Activated T-cell treated with anti-CD3 and anti-CD28 coated beads for 48 hours (primary cell): ENCODE results near the gene LIN28A.

Experiments used
- DNase-seq: peaks from one replicate; pipeline ENCODE4 v3.0.0-alpha.2; 2020; ENCODE audit warnings: low read depth

LIN28A gene

GRCh38 chr1:26388791-26389445 lies 21.7 kb upstream of the LIN28A start:
- DNase-seq: no peak

- no peak for DNase-seq
Observed at GRCh38 chr1:26389604-26390247, 20.9 kb upstream of the LIN28A start.

- no peak for DNase-seq
Observed at GRCh38 chr1:26391450-26391849, 19.2 kb upstream of the LIN28A start.

GRCh38 chr1:26395754-26396153 lies 14.9 kb upstream of the LIN28A start:
- DNase-seq: no peak

- DNase-seq: no peak
Observed at GRCh38 chr1:26399034-26399433, 11.6 kb upstream of the LIN28A start.

GRCh38 chr1:26401891-26402290 lies 8.7 kb upstream of the LIN28A start:
- no peak for DNase-seq

- no peak for DNase-seq
Observed at GRCh38 chr1:26403656-26404055, 7.0 kb upstream of the LIN28A start.

- no peak for DNase-seq
Observed at GRCh38 chr1:26404641-26405040, 6.0 kb upstream of the LIN28A start.

- no peak for DNase-seq
Observed at GRCh38 chr1:26405281-26405915, 5.2 kb upstream of the LIN28A start.

- peak; percentile 66 for DNase-seq
Observed at GRCh38 chr1:26408604-26409003, 2.0 kb upstream of the LIN28A start.

- DNase-seq: no peak
Observed at GRCh38 chr1:26409191-26409807, 1.3 kb upstream of the LIN28A start.

GRCh38 chr1:26411624-26412074 lies 1.0 kb downstream of the LIN28A start:
- no peak for DNase-seq

- no peak for DNase-seq
Observed at GRCh38 chr1:26412180-26412840, 1.7 kb downstream of the LIN28A start.

GRCh38 chr1:26413031-26413430 lies 2.4 kb downstream of the LIN28A start:
- DNase-seq: no peak

GRCh38 chr1:26417111-26417759 lies 6.6 kb downstream of the LIN28A start:
- peak; percentile 79 for DNase-seq

GRCh38 chr1:26418865-26419349 lies 8.3 kb downstream of the LIN28A start:
- DNase-seq: no peak

GRCh38 chr1:26419494-26419893 lies 8.9 kb downstream of the LIN28A start:
- no peak for DNase-seq

GRCh38 chr1:26429721-26430120 lies 19.1 kb downstream of the LIN28A start:
- DNase-seq: no peak

- DNase-seq: peak; percentile 99
Observed at GRCh38 chr1:26431979-26432695, 21.5 kb downstream of the LIN28A start, which contains the start of gene DHDDS. TSS of gene DHDDS (plus strand) at chr1:26432321. CDS start at chr1:26432946, 625 bp downstream.

GRCh38 chr1:26432793-26433192 lies 22.2 kb downstream of the LIN28A start:
- no peak for DNase-seq
